Measurements from ENCODE around the gene WDR27.
A peak's percentile ranks its signal among the peaks of the same experiment; 100 is the strongest.

WDR27 gene

GRCh38 chr6:169701954-169702839, at the start of gene WDR27, which contains the start of gene C6orf120:
TSS of gene WDR27 (minus strand) at chr6:169702029. CDS start at chr6:169689005, 13,024 bp downstream.
TSS of gene C6orf120 (plus strand) at chr6:169702126. CDS start at chr6:169702460, 334 bp downstream.
- DNase-seq = peak; percentile 55 to 97 (median 89)

DNA sequence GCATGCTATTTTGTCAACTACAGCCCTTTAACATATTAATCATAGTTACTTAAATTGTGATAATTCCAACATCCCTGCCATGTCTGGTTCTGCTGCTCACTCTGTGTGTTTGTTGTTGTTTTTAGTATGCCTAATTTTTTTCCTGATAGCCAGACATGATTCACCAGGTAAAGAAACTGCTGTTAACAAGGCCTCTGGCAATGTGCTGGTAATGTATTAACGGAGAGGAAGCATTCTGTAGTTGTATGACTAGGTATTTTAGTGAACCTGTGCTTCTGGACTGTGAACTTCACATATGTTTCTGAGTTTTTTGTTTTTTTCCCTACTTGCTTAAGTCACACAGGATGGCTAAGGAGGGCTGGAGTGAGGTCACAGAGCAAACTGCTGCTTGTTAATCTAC, 44.7 kb upstream of the WDR27 start:
- no peak for DNase-seq

GRCh38 chr6:169745405-169745804, 43.6 kb upstream of the WDR27 start:
- DNase-seq = no peak

DNA sequence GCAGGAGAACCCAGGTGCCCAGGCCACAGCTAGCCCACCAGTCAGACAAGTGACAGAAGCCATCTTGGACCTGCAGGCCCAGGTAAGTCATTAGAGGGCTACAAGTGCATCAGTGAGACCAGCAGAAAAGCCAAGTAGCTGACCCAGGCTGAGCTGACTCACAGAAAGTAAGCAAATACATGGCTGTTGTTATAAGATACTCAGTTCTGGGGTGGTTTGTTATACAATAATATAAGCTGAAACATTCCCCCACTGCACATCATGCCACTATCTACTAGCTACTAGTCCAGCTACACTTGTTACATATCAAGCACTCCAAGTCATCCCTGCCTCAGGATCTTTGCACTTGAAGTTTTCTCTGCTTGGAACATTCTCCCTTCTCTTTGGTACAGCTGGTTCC, 39.5 kb upstream of the WDR27 start:
- no peak for DNase-seq

DNA sequence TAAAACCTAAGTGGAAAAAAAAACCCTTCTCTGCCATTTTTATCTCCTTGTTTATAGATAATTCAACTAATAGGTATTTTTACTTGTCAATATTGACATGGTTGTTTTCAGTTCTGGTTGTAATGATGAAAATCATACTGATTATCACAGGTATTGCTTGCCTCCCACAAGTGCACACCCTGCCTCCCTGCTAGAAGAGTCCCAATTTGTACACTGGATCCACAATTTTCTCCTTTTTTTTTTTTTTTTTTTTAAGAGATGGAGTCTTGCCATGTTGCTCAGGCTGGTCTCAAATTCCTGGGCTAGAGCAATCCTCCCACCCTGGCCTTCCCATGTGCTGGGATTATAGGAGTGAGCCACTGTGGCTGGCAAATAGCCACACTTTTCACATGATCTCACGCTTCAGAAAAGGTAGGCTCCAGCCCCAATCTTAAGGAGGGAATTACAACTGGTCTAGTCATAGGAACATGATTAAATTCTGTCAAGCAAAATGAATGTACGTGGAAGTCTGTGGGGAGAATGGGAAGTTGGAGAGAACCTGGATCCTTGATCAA, 37.2 kb upstream of the WDR27 start:
- no peak for DNase-seq

DNA sequence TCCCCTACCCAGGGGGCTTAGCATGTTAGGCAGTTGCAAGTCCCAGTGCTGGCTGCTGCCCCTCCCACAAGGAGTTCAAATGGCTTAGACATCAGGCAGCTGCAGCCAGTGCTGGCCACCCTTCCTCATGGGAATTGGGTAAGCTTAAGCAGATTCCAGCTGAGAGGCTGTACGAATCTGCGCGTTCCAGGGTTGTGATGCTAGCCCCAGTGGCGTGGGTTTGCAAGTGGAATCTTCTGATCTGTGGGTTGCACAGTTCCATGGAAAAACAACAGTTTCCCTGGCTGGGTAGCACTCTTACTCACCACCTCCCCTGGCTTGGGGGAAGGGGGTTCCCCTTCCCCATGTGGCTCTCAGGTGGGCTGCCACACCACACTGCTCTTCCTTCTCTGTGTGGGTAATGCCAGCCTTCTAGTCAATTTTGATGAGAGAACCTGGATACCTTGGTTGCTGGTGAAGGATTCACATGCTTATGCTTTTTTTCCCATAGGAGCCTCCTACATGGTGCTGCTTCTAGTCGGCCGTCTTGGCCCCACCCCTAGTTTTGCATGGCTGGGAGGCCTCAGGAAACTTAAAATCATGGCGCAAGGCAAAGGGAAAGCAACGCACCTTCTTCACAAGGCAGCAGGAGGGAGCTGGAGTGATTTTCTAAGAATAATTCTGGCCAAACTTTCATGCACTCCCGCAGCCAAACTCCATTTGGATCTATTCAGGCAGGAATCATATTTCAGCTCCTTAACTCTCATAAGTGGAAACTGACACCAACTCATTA, 36.6 kb upstream of the WDR27 start:
- DNase-seq = no peak

DNA sequence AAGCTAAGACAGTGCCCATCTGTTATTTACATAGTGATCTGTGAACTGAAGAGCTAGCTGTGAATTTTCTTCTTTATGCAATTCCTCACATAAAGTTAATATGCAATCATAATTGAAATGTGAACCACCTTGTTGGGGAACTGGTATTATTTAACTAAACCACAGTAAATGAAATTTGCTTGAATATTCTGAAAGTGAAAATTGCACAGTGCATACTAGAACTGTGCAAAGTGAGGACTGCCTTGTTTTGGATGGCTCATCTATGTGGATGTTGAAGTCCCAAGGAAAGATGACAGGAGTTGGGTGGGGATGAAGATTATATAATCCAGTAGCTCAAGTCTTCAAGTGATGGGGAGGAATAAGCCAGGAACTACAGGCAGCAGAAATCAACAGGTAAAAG, 28.1 kb upstream of the WDR27 start:
- DNase-seq = no peak

DNA sequence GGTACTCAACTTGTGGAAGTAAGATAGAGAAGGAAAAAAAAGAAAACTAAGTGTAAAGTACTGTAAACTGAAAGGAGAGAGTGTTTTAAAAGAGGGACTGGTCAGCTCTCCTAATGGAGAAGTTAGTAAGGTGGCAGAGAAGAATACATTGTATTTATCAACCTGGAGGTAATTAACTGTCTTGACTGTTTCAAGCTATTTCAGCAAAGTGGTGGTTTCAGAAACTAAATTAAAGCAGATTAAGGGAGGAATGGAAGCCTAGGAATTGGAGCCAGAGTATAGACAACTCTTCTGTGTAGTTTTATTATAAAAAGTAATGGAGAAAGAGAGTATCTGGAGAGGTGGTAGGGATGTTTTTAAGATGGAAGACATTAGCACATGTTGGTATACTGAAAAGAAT, 25.1 kb upstream of the WDR27 start:
- no peak for DNase-seq

DNA sequence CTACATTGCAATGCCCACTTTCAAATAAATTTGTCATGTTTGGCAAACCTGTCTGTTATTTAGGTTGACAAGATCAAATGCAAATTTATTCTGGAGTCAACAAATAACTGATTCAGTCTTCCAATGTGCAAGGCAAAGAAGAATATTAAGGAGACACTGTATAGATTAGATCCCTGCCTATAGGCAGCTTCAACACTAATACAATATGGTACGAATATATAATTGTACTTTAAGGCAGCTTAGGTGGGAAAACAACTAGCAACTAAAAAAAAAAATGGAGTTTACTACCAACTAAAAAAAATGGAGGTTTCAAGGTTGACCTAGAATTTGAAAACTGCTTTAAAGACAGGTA, 24.2 kb upstream of the WDR27 start:
- no peak for DNase-seq

DNA sequence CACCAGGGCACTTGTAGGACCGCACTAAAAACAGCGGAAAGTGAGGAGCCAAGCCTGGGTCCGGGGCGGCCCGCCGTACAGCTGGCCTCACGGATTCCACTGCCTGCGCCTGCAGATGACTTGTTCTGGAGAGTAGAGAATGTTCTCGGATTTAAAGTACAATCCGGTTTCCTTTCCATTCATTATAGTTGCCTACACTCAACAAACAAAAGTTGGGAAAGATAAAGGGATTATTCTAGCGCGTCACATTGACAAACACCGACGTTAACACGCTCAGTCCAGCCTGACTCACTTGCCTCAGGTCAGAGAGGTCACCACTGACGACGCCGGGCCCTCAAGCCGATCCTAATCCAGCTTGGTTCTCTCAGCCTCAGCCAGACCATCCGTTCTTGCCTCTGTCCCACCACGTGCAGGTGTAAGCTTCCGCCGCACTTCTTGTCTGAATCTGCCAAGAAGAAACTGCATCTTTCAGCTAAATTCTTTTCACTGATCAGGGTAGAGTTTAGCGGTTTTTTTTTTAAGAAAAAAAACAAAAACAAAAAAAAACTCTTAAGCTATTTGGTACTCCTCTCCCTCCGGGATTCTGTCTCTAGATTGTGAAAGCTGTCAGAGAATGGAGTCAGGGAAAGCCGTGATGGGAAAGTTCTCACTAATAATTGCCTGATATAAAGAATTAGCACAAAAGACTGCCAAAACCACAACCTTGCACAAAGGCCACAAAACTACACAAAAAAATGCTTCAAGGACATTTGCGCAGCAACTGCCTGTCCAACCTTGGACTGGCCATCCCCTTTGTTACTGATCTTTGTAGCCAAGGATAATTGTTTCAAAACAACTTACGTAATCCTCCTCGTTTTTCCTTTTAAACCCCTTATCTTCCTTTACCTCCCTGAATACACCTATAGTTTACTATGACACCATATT, 23.6 kb upstream of the WDR27 start:
- DNase-seq = peak in 19 of 56 donors; percentile 6 to 47 (median 32)

DNA sequence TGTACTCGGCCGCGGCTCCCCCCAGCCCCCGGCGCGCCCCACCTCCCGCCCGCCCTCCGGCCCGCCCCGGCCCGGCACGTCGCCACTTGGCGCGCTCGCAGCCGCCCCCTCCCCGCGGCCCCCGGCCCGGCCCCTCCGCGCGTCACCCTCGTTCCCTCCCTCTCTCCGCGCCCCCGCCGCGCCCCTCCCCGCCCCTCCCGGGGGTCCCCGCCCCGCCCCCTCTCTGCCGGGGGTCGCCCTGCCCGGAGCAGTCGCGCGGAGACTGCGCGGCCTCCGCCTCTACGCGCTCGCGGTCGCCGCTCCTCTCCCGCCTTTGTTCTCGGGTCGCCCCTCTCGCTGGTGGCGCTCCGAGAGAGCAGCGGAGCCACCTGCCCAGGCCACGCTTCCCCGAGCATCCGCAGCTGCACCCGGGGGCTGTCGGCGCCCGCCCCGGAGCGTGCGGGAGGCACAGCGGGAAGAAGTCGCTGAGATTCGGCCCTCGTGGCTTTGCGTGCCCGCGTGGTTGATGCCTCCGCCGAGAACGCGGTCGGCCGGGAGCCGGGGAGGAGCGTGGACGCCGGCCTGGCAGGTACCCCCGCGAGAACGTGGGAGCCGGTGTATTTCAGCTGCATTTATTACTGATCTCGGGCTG, 22.8 kb upstream of the WDR27 start, which contains the start of gene PHF10:
TSS of gene PHF10 (minus strand) at position 7 of the 631 bp plus-strand sequence. CDS start 569 bp downstream, outside the sequence.
- DNase-seq = peak in 43 of 56 donors; percentile 9 to 80 (median 58)

GRCh38 chr6:169723991-169724493, 22.2 kb upstream of the WDR27 start:
- peak in 11 of 56 donors; percentile 15 to 63 (median 51) for DNase-seq

DNA sequence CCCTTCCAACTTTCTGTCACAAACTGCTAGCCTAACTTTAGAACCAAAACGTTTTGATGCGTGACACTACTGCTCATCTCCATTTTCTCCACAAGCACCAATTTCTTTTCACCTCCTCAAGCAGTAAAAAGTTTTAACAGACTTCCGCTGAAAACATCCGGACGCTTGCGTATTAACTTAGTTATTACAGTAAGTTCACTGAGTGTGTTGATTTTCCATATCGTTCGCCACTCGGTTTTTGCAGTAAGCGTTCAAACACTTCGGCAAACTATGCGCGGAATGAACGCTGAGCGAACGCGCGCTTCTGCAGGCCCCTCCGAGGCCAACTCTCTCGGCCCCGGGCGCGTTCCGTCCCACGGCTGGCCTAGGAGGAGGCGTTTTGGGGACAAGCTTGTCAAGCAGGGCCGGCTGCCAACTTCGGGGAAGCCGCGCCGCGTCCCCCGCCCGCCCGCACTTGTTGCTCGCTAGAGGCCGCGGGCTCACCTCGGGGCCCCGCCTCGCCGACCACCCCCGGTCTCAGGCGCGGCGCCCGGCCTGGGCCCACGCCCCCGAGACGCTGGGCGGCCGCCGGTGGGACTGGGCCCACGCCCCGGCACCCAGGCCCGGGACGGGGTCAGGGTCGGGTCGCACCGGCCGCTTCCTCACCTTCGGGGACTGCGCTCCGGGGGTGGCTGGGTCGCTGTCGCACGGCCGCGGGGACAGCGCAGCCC, 21.5 kb upstream of the WDR27 start:
- DNase-seq = peak in 47 of 56 donors; percentile 12 to 81 (median 51)

DNA sequence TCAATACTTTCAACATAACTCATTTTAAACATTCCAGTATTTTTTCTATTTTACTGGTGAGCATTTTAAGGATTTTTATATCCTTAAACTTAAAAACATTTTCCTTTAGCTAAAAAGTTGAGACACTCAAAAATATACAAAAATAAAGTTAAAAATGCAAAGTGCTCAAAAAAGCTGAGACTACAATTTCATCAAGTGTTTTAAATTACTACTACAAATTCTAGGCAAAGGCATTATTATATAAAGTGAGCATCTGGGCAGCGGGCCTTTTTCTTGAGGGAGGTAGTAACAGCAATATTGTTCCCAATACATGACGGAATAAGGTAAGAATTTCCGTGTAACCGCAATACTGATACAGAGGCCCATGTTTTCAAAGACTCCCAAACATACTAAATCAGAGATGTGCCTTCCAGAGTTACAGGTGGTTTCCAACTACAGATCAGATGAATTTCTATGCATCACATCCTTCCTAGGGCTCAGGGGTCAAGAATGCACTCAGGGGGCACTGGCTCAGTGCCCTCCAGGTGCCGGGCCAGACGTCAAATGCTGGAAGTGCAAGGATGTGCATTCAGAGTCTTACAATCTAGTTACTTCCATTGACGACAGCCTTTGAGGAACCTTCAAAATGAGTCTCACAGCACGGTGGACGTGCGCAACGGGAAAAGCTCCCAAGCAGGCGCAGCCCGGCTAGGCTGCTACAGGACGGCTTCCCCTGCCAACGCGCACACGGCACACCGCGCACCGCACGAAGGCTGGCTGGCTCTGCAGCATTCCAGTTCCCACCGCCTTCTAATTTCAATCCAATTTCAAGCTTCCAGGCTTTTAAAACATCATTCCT, 20.8 kb upstream of the WDR27 start:
- DNase-seq = peak in 18 of 56 donors; percentile 8 to 51 (median 23)

- no peak for DNase-seq
Observed at GRCh38 chr6:169720207-169720855, 18.5 kb upstream of the WDR27 start.

DNA sequence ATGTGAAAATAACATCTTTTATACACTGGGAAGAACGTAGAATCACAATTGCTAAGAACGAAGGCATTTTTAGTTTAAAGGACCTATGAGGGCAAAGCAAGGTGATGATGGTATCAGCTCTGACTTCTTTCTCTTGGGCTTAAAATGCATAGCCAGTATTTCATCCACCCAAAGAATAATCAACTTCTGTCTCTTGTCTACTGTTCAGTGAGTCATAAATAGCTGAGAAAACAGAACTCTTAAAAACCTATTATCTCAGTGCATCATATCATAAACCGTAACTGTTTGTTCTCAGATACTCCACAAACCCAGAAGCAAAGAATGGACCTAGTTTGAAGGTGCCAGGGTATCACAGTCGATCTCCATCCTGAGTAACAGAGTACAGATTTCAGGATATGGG, 17.3 kb upstream of the WDR27 start:
- no peak for DNase-seq

DNA sequence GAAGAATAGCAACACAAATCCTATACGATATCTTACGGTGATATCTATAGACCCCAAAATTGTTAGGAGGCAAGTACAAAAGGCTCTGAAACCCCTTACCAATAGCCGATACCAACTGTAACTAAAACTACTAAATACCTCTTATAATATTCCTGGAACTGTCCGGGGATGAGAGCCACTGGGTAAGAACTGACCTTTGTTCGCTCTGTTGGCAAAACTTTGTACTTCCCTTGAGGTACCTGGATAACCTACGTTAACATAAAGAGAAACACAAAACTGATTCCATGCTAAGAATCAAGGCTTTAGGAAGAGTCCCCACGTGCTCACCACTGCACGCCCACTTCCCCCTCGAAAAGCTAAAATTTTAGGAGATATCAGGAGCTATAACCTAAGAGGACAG, 12.8 kb upstream of the WDR27 start:
- DNase-seq = no peak

GRCh38 chr6:169714178-169714577, 12.3 kb upstream of the WDR27 start:
- no peak for DNase-seq
